SKM-1 (cell line): ENCODE measurements around the gene PHF2.

ENCODE experiments used
- DNase-seq: peaks from one replicate; lab custom pipeline; 2025; ENCODE audit not compliant: unreplicated experiment; lab: John Stamatoyannopoulos, UW

The PHF2 gene

DNA sequence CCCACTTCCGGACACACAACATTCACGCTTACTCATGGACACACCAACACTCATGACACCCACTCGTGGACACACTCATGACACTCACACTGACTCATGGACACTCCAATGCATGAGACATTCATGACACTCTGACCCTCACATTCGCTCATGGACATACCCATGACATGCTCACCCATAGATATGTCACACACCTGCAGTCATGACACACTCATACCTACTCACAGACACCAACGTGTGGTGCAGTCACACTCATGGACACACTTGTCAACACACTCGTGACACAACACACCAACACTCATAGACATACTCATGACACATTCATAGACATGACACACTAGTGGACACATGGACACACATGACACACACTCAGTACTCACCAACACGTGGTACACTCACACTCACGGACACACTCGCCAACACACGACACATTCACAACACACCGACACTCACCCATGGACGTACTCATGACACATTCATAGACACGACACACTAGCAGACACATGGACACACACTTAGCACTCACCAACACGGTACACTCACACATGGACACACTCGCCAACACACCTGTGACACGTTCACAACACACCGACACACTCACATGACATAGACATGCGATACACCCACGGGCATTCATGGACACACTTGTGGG is 73.4 kb downstream of the PHF2 start:
- DNase-seq, result no peak

DNA sequence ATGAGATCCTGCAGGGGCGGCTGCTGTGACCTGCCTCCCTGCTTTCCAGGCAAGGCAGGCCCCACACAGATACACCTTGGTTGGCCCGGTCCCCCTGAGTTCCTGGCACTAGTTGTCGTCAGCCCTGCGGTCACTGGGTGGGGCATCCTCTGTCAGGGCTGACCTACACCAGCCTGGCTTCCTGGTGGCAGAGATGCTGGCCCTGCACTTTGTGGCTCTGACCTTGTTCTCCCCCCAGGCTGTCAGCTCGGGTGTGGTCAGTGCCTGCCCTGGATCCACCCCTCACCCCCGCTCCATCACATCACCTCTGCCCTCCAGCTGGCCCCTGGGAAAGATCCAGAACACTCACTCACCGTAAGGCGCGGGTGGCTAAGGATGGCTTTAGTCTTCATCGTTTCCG is 74.1 kb downstream of the PHF2 start:
- no peak for DNase-seq

DNA sequence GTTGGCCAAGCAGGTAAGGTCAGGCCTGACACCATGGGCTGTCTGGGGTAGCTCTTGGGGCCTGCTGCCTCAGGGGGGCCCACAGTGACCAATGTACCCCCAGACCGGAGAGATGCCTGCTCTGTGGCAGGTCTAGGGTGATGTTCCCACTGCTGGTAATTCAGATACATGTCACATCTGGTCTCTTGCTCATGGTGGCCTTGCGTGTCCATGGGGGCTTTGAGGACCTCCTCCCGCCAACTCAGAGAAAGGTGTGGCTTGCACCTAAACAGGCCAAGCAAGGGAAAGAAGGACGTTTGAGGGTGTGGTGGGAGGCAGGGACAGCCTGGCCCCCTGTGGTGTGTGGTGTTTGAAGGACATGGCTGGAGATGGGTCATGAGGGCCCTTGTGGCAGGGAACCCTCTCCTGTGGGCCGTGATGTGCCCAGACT is 75.2 kb downstream of the PHF2 start:
- DNase-seq, result no peak

DNA sequence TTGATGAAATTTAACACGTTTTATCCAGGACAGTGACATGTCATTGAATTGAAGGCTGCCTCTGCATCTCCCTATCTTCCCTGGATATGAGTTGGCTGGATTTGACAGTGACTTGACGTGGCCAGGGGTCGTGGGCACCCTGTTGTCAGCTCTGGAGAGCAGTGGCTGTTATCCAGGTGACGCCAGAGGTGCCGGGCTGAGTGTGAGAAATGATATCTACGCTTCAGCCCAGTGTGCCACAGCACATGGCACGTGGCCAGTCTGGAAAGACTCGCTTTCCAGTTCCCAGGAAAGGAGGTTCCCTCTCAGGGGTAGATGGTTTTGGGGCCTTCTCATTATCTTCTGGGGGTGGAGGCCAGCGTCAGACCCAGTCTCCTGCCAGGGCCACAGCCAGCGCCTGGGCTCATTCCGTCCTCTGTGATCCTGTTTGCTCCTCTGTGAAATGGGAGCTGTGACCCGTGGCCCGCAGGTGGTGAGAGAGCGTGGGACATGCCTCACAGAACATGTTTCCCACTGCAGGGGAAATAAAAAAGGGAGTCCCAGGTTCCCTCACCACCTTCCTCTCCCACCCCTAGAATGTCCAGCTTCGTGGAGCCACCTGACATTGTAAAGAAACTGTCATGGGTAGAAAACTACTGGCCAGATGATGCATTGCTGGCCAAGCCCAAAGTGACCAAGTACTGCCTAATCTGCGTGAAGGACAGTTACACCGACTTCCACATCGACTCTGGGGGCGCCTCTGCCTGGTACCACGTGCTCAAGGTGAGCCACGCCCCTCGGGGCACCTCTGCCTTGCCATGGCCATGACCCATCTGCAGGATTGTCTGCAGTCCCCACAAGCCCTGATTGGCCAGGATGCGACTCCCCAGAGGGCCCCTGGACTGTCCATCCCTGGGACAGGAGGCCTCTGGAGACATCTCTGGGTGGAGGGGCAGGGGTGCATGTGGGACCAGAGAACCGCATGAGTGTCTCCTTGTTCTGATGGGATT is 76.5 kb downstream of the PHF2 start:
- no peak for DNase-seq

DNA sequence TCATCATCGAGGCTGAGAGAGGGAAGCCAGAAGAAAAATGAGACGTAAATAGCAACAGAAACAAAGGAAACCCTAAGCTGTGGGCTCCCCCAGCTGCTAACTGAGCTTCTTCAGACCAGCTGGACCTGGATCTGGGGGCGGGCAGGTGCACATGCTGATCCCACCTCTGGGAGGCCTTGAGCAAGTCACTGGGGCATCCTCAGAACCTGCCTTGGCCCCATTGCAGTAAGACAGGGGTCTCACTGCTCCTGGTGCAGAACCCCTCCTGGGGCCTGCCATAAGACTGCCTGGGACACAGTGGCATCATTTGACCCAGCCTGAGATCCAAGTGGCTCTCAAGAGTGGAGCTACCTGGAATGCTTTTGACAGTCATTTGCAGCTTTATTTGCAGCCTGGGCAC is 77.4 kb downstream of the PHF2 start:
- no peak for DNase-seq

DNA sequence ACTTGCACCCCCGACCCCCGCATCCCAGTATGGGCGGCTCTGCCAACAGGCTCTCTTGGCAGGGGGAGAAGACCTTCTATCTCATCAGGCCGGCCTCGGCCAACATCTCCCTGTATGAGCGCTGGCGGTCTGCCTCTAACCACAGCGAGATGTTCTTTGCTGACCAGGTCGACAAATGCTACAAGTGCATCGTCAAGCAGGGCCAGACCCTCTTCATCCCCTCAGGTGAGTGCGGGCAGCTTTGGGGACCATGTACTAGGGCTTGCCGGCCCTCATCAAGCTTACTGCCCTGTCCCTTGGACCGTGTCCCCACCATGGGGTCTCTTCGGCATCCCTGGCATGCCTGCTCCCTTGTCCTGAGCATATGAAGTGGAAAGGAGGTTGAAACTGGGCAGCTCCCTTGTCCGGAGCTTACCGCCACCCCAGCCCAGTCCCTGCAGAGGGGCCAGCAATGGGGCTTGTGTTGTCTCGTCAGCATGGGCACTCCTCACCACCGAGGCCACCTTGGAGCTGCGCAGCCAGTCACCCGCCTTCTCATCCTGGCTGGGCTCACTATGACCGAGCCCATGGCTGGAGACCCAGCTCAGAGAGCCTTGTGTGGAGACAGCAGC is 78.1 kb downstream of the PHF2 start:
- no peak for DNase-seq

DNA sequence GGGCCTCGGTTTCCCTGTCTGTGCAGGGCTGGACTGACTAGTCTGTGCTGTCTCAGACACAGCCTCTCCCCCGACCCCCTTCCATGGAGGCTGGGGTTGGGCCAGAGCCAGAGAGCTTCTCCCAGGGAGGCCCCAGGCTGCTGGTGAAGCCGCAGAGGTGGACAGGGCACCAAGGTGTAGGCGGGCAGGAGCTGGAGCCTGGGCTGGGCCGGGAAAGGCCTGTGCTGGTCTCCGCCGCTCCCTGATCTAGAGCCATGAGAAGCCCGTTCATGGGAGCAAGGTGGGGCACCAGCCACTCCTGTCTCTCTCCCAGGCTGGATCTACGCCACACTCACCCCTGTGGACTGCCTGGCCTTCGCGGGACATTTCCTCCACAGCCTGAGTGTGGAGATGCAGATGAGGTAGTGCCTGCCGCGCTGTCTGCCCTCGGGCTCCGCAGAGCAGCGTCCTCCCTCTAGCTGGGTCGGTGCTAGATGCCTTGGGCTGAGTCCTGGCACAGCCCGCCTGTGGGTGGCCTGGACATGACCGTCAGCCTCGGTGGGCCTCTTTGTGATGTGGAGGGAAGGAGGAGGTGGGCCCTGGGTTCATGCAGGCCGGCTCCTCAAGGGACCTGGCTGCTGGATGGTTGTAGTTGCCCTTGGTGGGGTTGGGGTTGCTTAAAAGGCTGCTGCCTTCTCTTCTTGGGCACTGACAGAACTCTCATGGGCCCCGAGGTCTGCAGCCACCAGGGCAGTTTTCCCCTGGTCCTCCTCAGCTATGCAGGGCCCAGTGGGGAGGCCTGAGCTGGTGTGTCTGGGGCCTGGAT is 79.4 kb downstream of the PHF2 start:
- DNase-seq, result no peak

DNA sequence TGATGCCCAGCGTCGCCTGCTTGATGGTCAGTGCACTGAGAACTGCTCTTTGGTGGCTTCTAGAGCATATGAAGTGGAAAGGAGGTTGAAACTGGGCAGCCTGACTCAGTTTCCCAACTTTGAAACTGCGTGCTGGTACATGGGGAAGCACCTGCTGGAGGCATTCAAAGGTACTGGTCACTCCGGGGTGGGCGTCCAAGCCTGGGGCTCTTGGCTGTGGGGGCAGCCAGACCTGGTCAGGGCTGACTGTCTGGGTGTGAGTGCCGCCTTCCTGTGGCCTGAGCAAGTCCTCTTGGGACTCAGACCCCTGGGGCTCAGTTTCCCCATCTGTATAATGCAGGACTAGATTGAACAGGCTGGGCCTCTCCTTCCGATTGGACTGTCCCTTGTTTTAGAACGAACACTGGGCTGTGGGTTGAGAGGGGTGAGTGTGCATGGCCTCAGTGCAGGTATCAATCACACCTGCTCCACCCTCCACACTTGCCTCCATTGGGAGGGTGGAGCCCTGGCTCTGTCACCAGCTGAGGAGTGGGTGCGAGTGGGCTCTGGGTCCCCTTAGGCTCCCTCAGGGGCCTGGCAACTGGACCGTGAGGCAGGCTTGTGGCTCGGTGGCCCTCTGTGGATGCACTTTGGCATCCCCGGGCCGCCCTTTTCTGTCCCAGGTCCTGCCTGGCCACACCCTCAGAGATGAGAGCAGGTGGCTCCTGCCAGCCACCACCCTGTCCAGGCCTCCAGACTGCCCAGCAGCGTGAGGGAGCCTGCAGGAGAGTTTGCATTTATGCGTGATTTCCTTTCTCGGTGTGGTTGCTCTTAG is 80.2 kb downstream of the PHF2 start:
- no peak for DNase-seq

DNA sequence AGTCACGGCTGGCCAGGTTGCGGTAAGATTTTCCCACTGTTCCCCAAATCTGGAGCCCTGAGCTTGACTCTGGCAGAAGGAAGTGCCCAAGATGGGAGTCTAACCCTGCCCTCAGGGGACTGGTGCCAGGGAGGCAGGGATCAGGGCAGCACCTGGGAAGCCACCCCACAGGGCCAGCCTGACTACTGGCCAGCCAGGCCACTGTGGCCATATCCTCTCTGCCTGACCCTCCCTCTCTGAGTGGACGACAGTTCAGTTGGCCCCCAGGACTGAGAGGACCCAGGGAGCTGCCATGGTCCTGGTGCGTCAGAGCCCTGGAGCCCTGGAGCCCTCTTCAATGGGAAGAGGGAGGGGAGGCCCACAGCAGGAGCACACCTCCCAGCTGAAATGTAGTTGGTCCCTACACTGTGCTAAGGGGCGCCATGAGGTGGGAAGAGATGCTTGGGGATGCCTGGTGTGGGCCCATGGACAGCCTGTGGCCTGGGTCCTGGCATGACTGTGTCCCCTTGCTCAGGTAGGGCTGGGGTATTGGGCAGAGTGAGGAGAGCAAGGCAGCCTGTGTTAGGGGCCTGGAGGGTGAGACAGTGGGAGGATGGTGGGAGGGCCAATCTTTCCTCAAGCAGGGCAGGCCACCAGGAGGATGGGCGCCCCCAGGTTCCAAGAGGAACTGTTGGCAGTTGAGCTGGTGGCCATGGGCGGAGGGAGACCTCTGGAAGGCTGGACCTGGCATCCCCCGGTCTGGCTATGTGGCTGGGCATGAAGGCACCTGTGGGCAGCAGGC is 81.1 kb downstream of the PHF2 start:
- DNase-seq, result no peak

DNA sequence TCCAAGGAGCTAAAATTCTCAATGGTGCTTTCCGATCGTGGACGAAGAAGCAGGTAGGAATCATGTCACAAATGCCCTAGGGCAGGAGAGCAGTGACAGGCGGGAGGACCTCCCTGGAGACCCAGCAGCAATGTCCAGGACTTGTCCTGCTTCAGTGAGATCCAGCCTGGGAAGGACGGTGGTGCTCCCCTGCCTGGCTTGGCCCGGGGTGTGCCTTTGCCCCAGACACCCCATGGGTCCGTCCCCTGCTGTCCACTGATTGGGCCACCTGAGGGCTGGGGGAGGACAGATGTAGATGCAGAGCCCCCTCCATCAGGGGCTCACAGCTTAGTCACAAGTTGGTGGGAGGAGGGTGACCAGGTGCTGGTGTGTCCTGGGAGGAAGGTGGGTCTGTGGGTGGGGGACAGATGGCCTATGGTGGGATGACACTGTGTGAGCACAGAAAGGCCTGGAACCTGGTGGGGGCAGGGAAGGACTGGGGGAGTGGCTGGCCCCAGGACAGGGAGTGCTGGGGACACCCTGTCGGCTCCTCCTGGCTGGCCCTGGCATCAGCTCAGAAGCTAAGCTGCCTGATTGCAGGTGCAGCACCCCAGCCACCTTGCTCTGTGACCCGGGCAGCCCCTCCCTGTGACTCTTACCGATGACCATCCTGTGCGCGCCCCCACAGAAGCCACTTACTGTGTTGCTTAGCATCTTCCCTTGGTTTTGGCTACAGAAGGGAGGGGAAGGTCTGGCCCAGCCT is 82.0 kb downstream of the PHF2 start:
- DNase-seq, result no peak

DNA sequence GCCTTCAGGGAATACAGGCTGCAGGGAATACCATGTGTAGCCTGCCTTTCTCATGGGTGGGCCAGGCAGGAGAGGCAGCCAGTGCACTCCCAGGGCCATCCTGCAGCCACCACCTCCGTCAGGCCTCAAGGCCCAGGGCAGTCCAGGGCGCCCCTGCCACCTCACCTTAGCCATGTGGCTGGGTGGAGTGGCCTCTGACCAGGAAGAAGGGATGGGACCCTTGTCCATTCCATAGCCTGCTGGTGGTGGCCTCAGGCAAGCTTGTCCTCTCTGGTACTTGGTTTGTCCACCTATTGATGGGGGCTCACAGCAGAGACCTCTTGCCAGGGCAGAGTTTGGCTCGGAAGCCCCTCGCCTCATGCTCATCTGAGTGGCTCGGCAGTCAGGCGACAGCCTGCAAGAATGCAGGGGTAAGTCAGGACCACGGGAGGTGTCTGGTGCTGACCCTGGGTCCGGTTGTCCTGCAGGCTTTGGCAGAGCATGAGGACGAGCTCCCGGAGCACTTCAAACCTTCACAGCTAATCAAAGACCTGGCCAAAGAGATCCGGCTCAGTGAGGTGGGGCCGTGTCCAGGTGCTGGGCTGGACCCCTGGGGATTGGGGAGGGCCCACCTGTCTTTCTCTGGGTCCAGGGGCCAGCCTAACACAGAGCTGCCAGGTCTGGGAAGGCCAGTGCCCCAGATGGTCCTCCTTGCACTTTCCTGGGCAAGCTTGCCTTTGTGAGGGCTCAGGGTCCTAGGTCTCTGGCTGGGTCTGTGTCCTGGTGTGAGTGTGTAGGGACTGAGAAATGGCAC is 82.9 kb downstream of the PHF2 start:
- DNase-seq, result no peak

DNA sequence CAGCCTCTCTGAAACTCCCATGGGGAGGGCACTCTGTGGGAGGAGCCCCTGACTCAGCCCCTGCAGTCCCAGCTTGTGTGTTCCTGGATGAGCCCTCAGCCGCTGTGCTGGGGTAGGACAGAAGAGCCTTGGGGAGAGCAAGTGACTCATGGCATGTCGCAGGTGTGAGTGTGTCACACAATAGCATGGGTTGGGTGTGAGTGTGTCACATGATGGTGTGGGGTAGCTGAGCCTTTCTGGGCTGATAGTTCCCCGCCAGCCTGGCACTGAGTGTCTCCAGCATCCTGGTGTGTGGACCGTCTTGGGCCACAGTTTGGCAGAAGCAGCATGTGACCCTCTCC is 83.4 kb downstream of the PHF2 start:
- DNase-seq, result no peak

DNA sequence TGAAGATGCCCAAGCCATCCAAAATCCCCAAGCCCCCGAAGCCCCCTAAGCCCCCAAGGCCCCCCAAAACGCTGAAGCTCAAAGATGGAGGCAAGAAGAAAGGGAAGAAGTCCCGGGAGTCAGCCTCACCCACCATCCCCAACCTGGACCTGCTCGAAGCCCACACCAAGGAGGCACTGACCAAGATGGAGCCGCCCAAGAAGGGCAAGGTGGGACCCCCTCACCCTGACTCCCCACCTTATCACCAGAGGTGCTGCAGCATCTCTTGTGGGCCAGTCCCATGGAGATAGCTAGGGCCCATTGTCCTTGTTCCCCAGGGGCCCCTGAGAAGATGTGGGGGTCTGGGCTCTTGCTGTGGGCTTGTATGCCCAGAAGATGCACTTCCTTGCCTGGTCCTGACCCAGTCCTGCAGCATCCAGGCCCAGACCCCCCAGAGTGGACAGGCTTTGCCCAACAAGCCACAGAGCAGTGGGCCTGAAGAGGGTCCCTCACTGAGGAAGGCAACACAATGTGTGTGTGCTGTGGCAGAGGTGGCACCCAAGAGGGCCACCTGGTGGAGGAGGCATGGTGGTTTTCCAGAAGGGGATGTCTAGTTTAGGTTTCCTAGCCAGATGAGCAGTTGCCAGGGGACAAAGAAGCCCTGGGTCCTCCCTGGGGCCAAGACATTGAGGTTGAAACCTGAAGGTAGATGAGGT is 84.1 kb downstream of the PHF2 start:
- DNase-seq, result no peak

DNA sequence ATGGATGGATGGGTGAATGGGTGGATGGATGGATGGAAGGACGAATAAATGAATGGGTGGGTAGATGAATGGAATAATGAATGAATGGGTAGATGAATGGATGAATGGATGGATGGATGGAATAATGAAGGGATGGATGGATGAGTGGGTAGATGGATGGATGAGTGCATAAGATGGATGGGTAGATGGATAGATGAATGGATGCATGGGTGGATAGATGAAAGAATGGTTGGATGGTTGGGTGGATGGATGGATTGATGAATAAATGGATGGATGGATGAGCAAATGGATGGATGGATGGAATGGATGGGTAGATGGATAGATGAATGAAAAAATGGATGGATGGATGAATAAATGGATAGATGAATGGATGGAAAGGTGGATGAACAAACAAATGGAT is 85.2 kb downstream of the PHF2 start:
- no peak for DNase-seq

DNA sequence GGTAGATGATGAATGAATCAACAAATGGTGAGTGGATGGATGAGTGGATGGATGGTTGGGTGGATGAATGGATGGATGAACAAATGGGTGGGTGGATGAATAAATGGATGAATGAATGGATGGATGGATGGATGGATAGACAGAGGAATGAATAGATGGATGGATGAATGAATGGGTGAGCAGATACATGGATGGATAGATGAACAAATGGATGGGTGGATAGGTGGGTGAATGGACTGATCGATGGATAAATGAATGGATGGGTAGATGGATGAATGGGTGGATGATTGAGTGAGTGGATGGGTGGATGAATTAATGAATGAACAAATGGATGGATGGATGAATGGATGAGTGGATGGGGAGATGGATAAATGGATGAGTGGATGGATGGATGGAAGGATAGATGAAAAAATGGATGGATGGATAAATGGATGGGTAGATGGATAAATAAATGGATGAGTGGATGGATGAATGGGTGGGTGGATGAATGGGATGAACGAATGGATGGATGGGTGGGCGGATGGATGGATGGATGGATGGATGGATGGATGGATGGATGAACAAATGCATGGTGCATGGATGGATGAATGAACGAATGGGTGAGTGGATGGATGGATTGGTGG is 85.7 kb downstream of the PHF2 start:
- no peak for DNase-seq

DNA sequence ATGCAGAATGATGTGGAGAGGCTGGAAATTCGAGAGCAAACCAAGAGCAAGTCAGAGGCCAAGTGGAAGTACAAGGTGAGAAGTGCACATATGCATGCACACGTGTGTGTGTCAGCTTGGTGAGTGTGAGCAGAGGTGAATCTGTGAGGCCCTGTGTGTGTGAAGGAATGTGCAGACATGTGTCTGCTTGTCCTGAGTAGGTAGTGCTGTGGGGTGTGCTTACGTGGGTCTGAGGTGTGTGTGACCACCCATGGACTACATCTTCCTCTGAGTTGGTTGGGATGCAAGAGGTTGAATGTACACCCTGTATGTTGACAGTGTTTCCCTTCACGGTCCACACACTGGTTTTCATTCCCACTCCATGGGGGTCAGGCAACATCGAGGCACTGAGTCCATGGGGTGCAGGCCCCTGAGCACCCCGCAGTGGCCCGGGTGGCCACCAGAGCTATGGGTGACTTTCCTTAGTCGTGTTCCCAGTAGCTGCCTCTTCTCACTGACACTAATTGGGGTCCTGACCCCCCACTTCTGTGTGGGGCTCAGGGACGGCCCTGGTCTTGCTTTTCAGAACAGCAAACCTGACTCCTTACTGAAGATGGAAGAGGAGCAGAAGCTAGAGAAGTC is 86.7 kb downstream of the PHF2 start:
- DNase-seq, result no peak
